Mesenteric fat pad (tissue), 1 donor: ENCODE results near the gene GNB1L. TPM values are rescaled to one million over a fixed set of nuclear protein-coding genes. Genes with fewer than 3 reads are reported as not detected.
A peak's percentile ranks its signal among the peaks of the same experiment; 100 is the strongest.

Source experiments
- DNase-seq: peaks from one replicate; pipeline ENCODE4 v3.0.0-alpha.2; 2020; ENCODE audit warnings: low spot score
- total RNA-seq: library from RNA; stranded (reverse); fragmentation: NEBNext Ultra II Directional; extraction: Animal tissue kit (Norgen Biotek cat#: 25700); gene quantifications from one replicate; pipeline ENCODE4 v1.2.1, GENCODE V29; 2021
- donor health status: DM: yes; HTN: yes; CAD: no.

GNB1L gene
- total RNA-seq, 1 donor from 2014 or later = 4.2 TPM

DNA sequence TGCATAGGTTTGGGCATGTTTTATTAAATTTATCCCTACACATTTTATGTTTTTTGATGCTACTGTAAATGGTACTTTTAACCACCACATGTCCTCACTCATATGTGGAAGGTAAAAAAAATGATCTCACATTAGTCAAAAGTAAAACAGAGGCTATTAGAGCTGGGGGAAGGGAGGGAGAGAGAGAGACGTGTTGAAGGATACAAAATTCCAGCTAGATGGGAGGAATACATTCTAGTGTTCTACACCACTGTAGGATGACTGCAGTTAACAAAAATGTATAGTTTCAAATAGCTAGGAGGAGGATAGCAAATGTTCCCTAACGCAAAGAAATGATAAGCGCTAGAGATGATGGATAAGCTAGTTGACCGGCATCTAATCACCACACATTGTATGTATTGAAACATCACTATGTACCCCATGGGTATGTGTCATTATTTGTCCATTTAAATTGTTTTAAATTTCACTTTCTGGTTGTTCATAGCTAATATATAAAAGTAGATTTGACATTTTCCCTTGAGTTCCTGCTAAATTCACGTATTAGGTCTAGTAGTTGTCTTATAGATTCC lies 9.9 kb upstream of the GNB1L start:
- DNase-seq = no peak

GRCh38 chr22:19863571-19863970 lies 8.9 kb upstream of the GNB1L start:
- DNase-seq = no peak

DNA sequence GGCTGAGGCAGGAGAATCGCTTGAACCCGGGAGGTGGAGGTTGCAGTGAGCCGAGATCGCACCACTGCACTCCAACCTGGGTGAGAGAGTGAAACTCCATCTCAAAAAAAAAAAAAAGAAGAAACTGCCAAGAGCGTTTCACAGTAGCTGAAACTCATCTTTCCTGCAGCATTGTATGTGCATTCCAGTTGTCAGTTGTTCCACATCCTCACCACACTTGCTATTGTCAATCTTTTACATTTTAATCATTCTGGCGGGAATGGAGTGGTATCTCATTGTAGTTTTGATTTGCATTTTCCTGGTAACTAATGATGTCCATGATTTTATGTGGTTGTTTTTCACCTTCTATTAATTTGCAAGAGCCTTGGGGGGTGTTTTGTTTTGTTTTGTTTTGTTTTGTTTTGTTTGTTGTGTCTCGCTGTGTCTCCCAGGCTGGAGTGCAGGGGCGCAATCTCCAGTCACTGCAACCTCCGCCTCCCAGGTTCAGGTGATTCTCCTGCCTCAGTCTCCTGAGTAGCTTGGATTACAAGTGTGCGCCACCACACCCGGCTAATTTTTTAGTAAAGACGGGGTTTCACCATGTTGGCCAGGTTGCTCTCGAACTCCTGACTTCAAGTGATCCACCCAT lies 8.1 kb upstream of the GNB1L start:
- no peak for DNase-seq

GRCh38 chr22:19859861-19860510 lies 5.3 kb upstream of the GNB1L start:
- DNase-seq = no peak

- DNase-seq = no peak
These were observed 2.7 kb upstream of the GNB1L start for GRCh38 chr22:19857382-19857781.

- peak; percentile 91 for DNase-seq
These were observed 1.1 kb upstream of the GNB1L start for GRCh38 chr22:19855504-19856409.

DNA sequence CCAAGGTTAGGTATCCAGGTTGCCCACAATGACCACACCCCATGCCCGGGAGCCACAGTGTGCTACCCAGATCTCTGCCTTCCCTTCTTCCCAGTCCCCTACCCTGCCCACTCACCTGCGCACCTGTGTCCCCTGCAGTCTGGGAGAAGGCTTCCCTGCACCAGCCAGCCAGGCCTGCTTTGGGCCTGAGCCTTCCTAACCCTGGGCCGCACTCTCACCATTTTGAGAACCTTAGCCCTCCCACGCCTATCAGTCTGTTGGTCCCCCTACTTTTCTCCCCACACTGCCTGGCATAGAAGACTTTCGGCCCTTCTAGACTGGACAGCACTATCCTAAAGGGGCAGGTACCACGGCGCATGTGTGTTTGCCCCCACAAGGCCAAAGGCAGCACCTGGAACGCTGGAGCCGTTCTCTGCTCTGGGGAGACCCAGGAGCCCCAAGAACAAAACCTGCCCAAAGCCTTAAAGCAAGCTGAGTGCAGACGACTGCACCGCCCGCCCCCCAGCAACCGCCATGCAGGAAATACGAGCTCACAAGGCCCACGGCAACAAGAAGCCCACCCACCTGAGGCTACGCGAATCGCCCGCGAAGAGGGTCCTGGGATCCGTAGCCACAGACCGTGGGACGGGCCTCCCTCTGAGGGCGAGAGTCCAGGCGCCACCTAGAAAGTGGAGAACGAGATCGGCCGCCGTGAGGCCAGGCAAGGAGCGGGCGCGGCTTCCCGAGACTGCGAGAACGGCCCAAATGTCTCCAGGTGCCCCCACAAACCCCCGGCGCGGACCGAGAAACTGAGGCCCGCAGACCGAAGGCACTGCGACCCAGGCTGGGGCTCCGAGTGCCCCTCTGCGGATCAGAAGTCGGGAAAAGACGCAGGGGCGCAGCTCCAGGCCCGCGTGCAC lies 546 bp downstream of the GNB1L start:
- DNase-seq = peak; percentile 89

DNA sequence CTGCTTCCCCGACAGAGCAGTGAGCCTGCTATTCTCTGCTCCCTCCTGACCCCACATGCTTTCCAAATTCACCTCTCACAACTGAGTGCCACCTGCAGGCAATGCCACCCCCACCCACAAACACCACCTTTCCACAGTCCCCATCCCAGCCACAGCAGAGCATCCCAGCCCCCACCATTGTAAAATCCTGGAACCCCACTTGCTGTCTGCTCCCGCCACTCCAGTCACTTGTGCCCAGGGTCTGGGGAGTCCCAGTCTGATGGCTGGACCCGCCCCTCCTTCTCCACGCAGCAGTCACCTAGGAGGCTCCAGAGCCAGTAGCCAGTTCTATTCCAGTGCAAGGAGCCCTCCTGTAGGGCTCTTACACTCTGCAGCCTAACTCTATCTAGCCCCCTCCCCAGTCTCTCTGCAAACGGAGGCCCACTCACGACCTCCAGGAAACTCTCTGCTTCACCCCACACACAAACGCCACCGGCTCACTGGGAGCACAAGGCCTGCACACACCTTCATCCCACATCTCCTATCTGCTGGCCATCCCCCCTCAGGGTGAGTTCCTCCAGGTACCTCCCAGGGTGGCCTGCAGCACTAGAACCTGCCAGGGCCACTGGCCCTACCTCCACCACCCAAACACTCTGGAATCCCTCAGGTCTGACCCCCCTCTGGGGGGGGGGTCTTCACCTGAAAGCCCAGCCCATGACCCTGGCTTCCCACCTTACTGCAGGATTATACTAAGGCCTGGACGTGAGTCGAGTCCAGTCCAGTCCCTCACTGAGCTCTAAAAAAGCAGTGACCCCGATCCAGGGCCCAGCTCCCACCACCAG lies 1.4 kb downstream of the GNB1L start:
- DNase-seq = no peak

GRCh38 chr22:19852177-19852781 lies 2.4 kb downstream of the GNB1L start:
- DNase-seq = no peak

GRCh38 chr22:19851291-19852176 lies 3.1 kb downstream of the GNB1L start:
- no peak for DNase-seq

GRCh38 chr22:19850763-19851109 lies 3.9 kb downstream of the GNB1L start:
- no peak for DNase-seq

DNA sequence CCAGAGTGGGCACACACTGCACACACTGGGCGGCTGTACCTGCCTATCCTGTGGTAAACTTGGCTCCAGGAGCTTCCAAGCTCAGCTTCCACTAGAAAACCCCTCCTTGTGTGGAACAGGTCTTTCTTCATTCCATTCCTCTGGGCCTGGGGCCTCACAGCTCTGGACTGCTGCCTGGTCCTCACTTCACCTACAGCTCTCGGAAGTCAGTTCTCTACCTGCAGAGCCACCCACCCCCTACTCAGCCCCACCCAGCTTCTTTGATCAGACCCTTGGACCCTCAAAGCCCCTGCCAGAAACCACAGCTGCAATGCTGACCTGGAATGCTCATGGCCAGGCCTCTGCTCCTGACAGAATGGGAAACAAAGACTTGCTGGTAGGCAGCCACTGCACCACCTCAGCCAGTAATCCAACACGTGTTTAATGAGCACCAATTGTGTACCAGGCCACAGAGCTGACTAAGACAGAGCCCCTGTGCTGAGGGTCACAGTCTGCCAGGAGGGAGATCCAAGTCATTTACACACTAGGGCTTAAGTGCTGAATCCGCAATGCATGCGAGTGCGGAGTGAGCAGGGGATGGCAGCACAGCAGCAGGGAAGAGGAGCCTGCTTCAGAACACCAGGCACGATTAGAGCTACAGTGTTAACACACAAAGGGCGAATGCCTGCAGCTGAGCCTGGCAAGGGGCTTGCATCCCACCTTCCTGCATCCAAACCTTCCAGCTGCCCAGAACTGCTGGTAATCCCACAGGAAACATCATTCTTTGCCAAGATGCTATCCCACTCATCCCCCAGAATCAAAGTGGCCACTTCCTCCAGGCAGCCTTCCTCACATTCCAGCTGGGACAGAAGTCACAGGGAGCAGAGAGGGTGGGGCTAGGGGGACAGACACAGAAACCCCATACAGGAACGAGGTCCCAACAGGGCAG lies 4.6 kb downstream of the GNB1L start:
- no peak for DNase-seq

DNA sequence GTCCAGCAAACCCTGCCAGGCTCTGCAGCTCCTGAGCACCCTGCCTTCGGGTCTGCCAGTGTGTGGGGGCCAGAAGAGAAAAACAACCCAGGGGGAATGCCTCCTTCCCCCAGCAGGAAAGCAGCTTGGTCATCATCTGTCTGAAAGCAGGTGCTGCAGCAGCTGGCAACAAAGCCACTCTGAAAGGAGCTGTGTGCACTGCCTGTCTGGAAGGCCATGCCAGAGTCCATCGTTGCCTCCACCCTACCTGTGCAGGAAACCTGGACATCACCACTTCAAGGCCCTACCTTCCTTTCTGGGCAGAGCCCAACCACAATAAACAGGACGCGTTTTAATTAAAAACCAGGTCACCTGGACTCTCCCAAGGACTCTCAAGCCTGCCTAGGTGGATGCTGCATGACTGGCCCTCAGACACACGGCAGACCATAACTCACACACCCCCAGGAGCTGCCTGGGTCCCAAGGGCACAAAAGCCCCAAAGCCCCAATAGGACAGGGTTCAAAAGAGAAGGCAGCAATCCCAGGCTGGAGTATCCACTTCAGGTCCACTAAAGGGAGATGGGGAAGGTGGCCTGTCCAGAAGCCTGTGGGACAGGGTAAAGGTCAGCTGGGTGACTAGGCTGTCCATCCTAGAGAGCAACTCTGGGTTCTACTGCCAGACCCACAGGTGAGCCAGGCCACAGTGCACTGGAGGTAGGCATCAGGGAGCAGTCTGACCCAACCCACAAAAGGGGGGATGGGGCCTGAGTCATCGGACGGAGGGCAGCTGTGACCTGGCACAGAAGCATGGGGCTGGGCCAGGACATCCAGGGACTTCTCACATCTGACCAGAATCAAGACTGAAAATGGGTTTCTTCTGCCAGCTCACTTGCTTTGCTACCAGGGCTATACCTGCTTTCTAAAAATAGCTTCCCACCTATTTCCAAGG lies 6.1 kb downstream of the GNB1L start:
- no peak for DNase-seq

- no peak for DNase-seq
These were observed 7.4 kb downstream of the GNB1L start for GRCh38 chr22:19847345-19847632.

- no peak for DNase-seq
These were observed 7.9 kb downstream of the GNB1L start for GRCh38 chr22:19846620-19847344.
